ENCODE data around the gene PHF20.

DNA sequence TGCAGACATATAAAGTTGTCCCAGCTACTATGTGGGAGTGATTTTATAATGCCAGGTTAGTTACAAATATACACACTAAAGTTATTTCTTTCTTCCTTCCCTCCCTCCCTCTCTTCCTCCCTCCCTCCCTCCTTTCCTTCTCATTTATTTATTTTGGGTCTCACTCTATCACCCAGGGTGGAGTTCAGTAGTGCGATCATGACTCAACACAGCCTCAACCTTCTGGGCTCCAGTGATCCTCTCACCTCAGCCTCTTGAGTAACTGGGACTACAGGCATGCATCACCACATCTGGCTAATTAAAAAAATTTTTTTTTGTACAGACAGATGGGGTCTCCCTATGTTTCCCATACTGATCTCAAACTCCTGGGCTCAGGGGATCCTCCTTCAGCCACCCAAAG lies 59.2 kb downstream of the PHF20 start:
- TF ChIP-seq, protein P1, sequence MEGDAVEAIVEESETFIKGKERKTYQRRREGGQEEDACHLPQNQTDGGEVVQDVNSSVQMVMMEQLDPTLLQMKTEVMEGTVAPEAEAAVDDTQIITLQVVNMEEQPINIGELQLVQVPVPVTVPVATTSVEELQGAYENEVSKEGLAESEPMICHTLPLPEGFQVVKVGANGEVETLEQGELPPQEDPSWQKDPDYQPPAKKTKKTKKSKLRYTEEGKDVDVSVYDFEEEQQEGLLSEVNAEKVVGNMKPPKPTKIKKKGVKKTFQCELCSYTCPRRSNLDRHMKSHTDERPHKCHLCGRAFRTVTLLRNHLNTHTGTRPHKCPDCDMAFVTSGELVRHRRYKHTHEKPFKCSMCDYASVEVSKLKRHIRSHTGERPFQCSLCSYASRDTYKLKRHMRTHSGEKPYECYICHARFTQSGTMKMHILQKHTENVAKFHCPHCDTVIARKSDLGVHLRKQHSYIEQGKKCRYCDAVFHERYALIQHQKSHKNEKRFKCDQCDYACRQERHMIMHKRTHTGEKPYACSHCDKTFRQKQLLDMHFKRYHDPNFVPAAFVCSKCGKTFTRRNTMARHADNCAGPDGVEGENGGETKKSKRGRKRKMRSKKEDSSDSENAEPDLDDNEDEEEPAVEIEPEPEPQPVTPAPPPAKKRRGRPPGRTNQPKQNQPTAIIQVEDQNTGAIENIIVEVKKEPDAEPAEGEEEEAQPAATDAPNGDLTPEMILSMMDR (optimal IDR thresholded peaks at IDR 0.05 in 1 of 3, IDR thresholded peaks at IDR 0.05 in 1 of 3, conservative IDR thresholded peaks at IDR 0.05 in 1 of 3; ENCODE audit: extremely low read depth in 1 of 3, insufficient read depth in 2 of 3, low read length in 3 of 3): no peak
- TF ChIP-seq EZH2 (IDR thresholded peaks at IDR 0.05; ENCODE audit: low read length): no peak
